ENCODE data around the gene OPN4. TPM values are rescaled to one million over a fixed set of nuclear protein-coding genes. Genes with fewer than 3 reads are reported as not detected.
"Not testable (repeated sequence)": the region's sequence is repeated elsewhere in the genome, so short reads cannot be mapped to it uniquely, and the experiment has no call there.

OPN4 gene
- total and polyA plus RNA-seq, 9 of the 15 experiments (the other 6 are each of a cell fraction or from before 2014, with no cell fraction given): not detected

GRCh38 chr10:86614853-86615252, 39.5 kb upstream of the OPN4 start (continued):
- TF ChIP-seq MGA (IDR thresholded peaks at IDR 0.05) (peak; percentile 87), ZNF695 (CRISPR knock-in tag; IDR thresholded peaks at IDR 0.05) (no peak), NCOA1 (IDR thresholded peaks at IDR 0.05; ENCODE audit: low read depth) (no peak)

DNA sequence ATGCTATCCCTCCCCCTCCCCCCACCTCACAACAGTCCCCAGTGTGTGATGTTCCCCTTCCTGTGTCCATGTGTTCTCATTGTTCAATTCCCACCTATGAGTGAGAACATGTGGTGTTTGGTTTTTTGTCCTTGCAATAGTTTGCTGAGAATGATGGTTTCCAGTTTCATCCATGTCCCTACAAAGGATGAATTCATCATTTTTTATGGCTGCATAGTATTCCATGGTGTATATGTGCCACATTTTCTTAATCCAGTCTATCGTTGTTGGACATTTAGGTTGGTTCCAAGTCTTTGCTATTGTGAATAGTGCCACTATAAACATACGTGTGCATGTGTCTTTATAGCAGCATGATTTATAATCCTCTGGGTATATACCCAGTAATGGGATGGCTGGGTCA, 37.1 kb upstream of the OPN4 start:
- H3K79me2 ChIP-seq (ENCODE audit: control insufficient read depth, insufficient read depth, low read length); H3K4me3 ChIP-seq; intact Hi-C loops (cut with micrococcal nuclease); H3K36me3 ChIP-seq (ENCODE audit: control insufficient read depth, insufficient read depth, low read length); in situ Hi-C loops (cut with MboI); BruUV-seq (replicated peaks); H3K9me3 ChIP-seq (replicated peaks; ENCODE audit: control insufficient read depth, insufficient read depth, low read depth, low read length); H3K27me3 ChIP-seq (ENCODE audit: control insufficient read depth in 2 of 2, insufficient read depth in 2 of 2, low read length in 2 of 2); ATAC-seq; POLR2A ChIA-PET; DNase-seq (ENCODE audit: extremely low read depth in 1 of 4, low spot score in 3 of 4); H3K27ac ChIP-seq (ENCODE audit: extremely low read depth, low read depth, low read length); H3K4me2 ChIP-seq (ENCODE audit: insufficient read depth, low read length); FAIRE-seq; CTCF ChIA-PET (ENCODE audit: low intra/inter-chr PET ratio); H3K9me1 ChIP-seq (ENCODE audit: control insufficient read depth, insufficient read depth, low read length); H4K20me1 ChIP-seq (replicated peaks; ENCODE audit: control insufficient read depth, insufficient read depth, low read length); H2AFZ ChIP-seq (ENCODE audit: low read depth, low read length); H3K9ac ChIP-seq (ENCODE audit: insufficient read depth in 1 of 2, low read depth in 2 of 2, low read length in 2 of 2); H3K4me1 ChIP-seq (replicated peaks in 1 of 2; ENCODE audit: control insufficient read depth in 2 of 2, insufficient read depth in 2 of 2, low read length in 2 of 2): not testable (repeated sequence)
- WGBS (ENCODE audit: insufficient coverage, low coverage, missing lambda C conversion rate): no CpG with 5 or more reads among the region's 2 CpGs
